Left forelimb (tissue), 1 donor: ENCODE results near the gene GTF2IRD1.
"Not testable (repeated sequence)": the region's sequence is repeated elsewhere in the genome, so short reads cannot be mapped to it uniquely, and the experiment has no call there.

Experiments
- DNase-seq: peaks from one replicate; pipeline ENCODE4 v3.0.0-alpha.2; 2018; ENCODE audit warnings: low spot score

Gene GTF2IRD1, protein sequence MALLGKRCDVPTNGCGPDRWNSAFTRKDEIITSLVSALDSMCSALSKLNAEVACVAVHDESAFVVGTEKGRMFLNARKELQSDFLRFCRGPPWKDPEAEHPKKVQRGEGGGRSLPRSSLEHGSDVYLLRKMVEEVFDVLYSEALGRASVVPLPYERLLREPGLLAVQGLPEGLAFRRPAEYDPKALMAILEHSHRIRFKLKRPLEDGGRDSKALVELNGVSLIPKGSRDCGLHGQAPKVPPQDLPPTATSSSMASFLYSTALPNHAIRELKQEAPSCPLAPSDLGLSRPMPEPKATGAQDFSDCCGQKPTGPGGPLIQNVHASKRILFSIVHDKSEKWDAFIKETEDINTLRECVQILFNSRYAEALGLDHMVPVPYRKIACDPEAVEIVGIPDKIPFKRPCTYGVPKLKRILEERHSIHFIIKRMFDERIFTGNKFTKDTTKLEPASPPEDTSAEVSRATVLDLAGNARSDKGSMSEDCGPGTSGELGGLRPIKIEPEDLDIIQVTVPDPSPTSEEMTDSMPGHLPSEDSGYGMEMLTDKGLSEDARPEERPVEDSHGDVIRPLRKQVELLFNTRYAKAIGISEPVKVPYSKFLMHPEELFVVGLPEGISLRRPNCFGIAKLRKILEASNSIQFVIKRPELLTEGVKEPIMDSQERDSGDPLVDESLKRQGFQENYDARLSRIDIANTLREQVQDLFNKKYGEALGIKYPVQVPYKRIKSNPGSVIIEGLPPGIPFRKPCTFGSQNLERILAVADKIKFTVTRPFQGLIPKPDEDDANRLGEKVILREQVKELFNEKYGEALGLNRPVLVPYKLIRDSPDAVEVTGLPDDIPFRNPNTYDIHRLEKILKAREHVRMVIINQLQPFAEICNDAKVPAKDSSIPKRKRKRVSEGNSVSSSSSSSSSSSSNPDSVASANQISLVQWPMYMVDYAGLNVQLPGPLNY

DNA sequence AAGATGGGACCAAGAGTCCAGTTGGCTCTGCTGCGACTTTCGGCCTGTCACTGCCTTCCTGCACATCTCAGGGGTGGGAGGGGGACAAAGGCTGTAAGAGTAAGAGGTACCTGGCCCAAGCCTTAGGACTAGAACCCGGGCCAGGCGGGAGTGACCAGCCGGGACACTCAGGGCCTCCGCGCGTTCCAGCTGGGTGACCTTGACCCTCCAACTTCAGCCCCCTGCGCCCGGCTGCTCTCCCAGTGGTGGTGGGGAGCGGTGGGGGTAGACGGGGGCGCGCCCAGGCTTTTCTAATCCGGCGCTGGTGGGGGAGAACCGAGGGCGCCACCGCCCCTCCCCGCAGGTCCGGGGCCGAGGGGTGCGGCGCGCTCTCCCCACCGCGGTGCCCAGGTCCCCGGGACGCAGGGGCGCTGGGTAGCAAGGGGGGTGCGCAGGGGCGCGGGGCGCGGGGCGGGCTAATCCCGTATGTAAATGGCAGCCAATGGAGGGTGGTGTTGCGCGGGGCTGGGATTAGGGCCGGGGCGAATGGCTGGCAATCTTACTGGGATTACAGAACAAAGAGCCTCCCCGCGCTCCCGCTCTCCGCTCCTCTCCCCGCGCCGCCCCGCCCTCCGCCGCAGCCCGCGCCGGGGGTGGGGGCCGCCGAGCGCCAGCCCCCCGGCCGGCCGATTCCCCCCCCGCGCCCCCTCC lies at the start of gene GTF2IRD1:
Gene GTF2IRD1 (plus strand): TSS at position 585 of the 690 bp plus-strand sequence. CDS start 54,175 bp downstream, outside the sequence.
- DNase-seq = peak; percentile 83

DNA sequence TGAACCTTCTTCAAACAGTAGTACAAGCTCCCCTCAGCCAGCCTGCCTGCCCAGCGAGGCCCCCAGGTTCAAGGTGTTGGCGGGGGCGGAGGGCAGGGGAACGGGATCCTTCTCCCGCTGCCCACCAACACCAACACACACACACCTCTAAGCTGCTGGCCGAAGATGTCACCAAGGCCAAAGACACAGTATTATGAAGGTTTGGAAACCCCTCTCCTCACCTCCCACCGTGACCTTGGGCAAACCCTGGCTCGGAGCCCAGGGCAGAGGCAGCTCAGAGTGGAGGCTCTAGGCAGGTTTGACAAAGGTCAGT lies 49.4 kb upstream of the GTF2IRD1 start:
- no peak for DNase-seq

DNA sequence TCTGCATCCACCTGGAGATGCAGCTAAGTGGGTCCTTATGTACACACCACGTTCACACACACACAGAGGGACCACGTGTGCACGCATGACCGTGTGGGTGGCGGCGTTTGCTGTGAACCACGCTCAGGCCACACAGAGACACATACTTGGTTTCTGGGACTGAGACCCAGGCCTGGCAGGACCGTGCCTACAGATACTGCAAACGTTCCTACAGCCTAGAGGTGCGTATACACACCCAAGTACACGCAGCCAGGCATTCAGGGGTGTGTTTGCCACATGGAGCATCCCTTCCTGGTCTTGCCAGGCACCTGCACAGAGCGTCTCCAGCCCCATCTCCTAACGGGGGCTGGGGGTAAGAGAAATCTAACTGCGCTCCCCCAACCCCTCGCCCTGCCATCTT lies 49.0 kb upstream of the GTF2IRD1 start:
- DNase-seq = no peak

DNA sequence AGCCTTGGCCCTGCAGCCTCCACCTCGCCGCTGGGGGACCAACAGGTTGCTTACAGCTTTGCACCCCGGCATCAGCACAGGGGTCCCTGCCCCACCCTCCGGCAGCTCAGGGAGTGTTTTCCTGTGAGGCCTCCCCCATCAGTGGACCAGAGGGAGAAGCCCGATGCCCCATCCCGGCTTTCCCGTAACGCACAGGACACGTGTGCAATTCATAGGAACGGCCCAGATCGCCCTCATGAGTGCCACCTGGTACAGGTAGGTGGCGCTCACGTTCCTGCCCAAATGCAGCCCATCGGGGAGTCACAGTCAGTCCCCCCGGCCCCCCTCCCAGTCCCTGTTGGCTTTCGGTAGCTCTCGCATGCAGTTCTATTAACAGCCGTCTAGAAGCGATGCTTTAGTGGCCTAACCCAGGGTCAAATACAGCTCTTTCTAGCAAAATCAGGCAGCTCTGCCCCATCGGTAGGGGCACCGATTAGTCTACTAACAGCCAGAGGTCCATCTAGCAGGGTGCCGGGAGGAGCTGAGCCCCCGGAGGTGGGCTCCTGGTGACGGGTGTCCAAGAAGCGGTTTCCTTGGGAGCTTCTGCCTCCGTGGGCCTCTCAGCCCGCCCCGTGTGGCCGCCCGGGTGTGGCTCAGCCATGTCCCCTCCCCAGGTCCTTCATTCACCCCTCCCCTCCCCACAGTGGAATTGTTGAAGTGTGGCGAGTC lies 48.4 kb upstream of the GTF2IRD1 start:
- DNase-seq = no peak

DNA sequence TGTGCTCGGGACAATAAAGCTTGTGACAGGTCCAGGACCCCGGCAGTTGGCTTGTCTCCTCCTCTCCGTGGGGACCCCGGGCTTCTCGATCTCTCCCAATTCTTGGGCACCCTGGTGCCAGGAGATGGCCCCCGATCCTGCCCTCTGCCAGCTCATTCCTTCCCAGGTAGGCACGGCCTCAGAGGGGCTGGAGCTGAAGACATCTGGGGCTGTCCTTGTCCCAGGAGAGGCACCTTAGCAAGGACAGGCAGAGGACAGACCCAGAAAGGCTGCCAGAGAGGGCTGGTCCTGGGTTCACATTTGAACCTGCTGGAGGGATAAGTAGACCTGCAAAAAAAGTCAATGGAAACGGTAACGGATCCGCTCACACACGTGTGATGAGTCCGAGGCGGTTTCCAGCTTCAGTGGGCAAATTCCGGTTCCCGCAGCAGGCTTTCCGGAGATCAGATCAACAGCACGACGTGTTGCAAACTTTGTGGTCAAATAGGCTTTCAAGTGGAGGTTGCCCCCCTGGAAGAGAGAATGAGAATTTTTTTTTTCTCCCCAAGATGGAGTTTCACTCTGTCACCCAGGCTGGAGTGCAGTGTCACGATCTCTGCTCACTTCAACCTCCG lies 47.7 kb upstream of the GTF2IRD1 start:
- no peak for DNase-seq

DNA sequence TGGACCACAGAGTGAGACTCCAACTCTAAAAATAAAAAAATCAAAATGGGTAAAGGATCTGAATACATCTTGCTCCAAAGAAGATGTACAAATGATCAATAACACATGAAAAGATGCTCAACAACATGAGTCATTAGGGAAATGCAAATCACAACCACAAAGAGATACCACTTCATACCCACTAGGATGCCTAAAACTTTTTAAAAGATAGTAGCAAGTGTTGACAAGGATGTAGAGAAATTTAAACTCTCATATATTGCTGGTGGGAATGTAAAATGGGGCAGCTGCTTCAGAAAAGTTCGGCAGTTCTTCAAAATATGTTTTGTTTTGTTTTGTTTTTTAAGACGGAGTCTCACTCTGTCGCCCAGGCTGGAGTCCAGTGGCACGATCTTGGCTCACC lies 45.7 kb upstream of the GTF2IRD1 start:
- DNase-seq = no peak

DNA sequence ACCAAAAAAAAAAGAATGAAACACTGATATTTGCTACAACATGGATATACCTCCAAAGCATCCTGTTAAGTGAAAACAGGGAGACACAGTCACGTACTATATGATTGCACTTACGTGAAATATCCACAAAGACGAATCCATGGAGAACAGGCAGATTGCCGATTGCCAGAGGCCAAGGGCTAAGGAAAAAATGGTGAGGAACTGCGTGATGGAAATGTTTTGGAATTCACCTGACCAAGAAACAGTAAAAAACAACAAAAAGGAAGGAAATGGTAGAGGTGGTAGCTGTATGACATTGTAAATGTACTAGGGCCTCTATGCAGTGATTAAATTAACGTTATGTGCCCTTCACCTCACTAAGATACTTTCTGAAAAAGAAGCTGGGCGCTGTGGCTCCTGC lies 44.1 kb upstream of the GTF2IRD1 start:
- no peak for DNase-seq

DNA sequence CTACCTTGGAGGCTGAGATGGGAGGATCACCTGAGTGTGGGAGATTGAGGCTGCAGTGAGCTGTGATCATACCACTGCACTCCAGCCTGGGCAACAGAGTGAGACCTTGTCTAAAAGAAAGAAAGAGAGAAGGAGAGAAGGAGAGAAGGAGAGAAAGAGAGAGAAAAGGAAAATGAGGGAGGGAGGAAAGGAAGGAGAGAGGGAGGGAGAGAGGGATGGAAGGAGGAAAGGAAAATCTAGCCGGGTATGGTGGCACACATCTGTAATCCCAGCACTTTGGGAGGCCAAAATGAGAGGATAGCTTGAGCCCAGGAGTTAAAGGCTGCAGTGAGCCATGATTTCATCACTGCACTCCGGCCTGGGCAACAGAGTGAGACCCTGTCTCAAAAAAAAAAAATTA lies 42.9 kb upstream of the GTF2IRD1 start:
- no peak for DNase-seq

DNA sequence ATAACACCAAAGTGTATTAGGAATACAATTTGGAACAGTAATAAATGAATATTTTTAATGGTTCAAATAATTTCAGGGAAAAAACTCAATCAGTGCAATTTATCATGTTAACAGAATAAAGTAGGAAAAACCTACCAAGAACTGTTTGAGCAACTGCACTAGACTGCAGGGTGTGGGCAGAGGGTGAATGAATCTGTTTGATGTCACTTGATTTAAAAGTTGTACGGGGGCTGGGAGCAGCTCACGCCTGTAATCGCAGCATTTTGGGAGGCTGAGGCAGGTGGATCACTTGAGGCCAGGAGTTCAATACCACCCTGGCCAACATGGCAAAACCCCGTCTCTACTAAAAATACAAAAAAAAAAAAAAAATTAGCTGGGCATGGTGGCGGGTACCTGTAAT lies 42.1 kb upstream of the GTF2IRD1 start:
- DNase-seq = not testable (repeated sequence)

DNA sequence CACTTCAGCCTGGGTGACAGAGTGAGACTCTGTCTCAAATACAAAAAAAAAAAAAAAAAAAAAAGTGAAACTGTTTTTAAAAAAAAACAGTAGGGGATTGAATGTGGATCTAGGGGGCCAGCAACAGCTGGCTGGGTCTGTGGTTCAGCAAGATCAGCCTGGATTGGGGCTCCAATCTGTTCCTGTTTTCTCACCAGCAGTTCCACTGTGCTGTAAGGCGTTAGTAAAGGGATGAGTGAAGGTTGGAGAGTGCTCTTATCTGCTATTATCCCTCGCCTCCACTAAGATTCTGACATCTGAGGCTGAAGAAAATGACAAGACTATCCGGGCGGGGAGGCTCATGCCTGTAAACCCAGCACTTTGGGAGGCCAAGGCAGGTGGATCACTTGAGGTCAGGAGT lies 41.6 kb upstream of the GTF2IRD1 start:
- no peak for DNase-seq

DNA sequence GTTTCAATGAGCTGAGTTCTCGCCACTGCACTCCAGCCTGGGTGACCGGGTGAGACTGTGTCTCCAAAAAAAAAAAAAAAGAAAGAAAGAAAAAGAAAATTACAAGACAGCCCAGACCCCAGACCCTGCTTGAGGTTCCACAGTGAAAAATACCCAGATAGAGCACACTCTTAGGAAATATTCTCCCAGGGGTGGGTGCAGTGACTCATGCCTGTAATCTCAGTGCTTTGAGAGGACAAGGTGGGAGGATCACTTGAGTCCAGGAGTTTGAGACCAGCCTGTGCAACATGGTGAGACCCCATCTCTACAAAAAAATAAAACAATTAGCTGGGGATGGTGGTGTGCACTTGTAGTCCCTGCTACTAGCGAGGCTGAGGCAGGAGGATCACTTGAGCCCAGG lies 41.1 kb upstream of the GTF2IRD1 start:
- DNase-seq = no peak

DNA sequence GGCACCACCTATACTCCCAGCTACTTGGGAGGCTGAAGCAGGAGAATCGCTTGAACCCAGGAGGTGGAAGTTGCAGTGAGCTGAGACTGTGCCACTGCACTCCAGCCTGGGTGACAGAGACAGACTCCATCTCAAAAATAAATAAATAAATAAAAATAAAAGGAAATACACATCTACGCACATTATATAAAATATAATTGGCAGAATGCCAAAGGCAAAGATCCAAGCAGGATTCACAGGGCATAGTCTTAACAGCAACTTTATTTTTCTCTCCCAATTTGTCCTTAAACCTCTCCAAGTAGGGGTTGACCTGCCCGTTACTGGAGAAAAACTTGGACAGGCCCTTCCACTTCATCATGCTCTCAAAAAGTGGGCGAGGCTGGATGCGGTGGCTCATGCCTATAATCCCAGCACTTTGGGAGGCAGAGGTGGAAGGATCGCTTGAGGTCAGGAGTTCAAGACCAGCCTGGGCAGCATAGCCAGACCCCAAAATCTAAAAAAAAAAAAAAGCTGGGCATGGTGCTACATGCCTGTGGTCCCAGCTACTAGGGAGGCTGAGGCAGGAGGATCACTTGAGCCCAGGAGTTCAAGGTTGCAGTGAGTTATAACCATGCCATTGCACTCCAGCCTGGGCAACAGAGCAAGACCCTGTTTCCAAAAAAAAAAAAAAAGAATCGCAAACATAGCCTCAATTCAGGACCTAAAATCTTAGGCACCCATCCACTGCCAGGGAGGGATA lies 38.9 kb upstream of the GTF2IRD1 start:
- not testable (repeated sequence) for DNase-seq

DNA sequence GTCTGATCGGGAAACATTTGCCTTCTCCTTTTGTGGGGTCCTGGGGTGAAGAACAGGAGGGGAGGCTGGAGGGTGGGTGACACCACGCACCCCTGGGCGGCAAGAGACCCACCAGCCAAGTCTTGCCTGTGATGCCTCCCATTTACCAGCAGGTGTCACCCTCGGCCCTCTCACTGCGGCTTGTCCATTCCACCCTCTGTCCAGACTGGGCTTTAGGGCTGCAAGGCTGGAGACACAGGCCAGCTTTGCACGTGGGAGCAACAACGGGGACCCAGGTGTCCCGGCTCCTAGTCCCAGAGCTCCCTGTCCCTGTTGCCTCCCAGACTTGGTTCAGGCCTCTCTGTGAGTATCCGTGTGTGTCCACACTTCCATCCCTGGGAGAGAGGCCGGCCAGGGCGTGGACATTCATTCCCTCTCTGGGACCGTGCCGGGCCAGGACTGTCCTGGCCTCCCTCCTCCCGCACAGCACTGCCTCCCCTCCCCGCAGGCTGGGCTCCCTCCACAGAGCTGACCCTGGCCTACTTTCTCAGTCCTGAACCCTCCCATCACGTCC lies 36.2 kb upstream of the GTF2IRD1 start:
- DNase-seq = peak; percentile 85

DNA sequence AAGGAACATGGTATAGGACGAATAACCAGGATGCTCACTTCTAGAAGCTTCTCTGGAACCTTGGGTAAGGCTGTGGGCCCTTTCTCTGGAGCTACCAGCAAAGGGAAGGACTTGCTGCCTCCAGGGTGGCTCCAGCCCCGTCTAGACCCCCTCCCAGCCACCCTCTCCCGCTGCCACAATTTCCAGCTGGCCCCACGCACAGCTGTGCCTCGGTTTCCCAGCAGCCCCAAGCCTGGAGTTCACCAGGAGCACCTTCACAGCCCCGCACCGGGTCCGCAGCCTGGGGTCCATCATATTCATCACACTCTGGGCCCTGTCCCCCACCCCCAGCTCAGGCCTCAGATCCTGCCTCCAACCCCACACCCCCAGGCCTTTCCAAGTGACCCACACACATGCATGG lies 35.6 kb upstream of the GTF2IRD1 start:
- DNase-seq = no peak

DNA sequence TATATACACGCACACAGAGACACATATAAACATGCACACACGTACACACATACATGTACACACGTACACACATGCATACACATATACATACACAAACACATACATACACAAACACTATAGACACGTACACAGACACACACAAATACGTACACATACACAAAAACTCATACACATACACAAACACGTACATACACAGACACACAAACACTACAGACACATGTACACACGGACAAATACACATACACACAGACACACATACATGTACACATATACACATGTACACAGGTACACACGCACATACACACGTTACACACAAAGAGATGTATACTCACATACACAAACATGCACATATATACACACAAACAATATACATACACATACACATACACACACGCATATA lies 35.2 kb upstream of the GTF2IRD1 start:
- DNase-seq = no peak

DNA sequence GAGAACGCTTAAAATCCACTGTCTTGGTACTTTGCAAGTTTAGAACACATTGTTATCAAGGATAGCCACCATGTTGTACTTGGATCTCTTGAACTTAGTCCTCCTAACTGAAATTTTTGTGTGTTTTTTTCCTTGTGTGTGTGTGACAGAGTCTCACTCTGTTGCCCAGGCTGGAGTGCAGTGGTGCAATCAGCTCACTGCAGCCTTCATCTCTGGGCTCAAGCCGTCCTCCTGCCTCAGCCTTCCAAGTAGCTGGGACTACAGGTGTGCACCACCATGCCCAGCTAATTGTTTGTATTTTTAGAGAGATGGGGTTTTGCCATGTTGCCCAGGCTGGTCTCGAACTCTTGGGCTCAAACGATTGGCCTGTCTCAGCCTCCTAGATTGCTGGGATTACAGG lies 34.5 kb upstream of the GTF2IRD1 start:
- not testable (repeated sequence) for DNase-seq

DNA sequence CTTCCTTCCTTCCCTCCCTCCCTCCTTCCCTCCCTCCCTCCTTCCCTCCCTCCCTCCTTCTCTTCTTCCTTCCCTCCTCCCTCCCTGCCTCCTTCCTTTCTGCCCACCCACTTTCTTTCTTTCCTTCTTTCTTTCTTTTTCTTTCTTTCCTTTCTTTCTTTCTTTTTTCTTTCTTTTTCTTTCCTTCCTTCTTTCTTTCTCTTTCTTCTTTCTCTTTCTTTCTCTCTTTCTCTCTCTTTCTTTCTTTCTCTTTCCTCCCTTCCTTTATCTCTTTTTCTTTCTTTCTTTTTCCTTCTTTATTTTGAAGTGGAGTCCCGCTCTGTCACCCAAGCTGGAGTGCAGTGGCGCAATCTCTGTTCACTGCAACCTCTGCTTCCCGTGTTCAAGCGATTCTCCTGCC lies 33.7 kb upstream of the GTF2IRD1 start:
- no peak for DNase-seq

DNA sequence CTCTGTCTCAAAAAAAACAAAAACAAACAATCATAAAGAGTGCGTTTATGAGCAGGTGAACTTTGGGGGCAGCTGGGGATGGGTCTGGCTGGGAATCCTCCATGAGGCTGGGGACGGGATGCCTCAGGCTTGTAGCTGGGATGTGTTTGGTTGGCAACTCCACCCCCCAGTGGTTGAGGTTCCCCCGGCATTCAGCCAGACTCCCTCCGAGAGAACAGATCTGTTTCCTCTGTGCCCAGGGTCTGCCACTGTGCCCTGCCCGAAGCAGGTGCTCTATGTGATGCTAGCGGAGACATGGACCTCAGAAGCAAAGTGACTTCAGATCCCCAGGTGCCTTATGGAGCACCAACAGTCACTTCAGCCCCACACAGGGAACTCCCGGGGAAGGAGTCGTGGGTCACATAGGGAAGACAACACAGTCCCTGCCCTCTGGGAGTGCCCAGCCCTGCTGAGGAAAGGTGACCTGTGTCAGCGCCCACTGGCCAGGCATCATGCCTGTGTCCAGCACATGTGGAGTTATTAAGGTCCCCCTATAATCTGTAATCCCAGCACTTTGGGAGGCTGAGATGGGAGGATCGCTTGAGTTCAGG lies 29.3 kb upstream of the GTF2IRD1 start:
- no peak for DNase-seq

DNA sequence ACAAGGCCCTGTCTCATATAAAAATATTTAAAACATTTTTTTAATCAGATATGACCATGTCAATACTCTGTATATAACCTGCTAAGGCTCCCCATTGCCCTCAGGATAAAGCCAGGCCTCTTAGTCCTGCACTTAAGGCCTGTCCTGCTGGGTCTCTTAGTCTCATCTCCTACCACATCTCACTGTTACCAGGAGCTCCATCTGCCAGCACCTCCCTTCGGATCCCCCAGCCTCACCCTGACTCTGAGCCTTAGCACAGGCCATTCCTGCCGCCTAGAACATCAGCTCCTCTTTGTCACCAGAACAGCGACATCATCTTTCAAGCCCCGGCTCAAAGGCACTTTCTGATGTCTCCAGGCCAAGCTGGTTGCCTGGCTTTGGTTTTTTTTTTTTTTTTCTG lies 25.7 kb upstream of the GTF2IRD1 start:
- no peak for DNase-seq

DNA sequence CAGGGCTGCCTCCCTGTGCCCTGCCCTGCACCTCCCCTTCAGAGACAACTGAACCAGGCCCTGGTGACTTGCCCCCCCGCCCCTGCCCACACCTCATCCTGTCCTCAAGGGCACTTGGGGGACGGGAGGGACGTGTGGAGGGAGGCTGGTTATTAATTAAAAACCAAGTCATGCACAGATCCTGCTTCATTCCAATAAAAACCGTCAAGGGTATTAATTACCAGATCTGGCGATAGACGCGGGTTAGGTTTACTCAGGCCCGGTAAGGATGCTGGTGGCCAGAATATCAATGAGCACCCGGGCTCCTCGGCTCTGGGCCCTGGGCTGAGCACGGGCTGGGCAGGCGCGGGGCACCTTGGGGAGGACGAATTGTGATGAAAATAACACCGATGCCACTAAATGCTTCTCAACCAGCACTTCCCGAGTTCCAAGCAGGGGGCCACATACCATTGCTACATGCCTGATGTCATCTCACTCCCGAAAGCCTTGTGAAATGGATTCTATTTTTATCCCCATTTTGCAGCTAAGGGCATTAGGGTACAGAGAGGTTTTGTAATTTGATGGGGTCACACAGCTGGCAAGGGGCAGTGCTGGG lies 24.5 kb upstream of the GTF2IRD1 start:
- no peak for DNase-seq
